ENCODE results near the gene CRACR2B. TPM values are rescaled to one million over a fixed set of nuclear protein-coding genes. Genes with fewer than 3 reads are reported as not detected.
A peak's percentile ranks its signal among the peaks of the same experiment; 100 is the strongest.

CRACR2B gene
- total and polyA plus RNA-seq, 2 of the 13 experiments (the other 11 are each of a cell fraction or from before 2014, with no cell fraction given), result 14.9 to 21.0 TPM

- no peak for TF ChIP-seq ZNF18 (CRISPR knock-in tag; IDR thresholded peaks at IDR 0.05; ENCODE audit: insufficient replicate concordance)
Measured at GRCh38 chr11:802018-802617, 25.6 kb upstream of the CRACR2B start (continued).

- FAIRE-seq, result no peak
- TF ChIP-seq CEBPG (CRISPR knock-in tag; IDR thresholded peaks at IDR 0.05) (no peak), U2AF2 (IDR thresholded peaks at IDR 0.05; ENCODE audit: low read depth, low read length) (no peak), ZBTB20 (CRISPR knock-in tag; IDR thresholded peaks at IDR 0.05; ENCODE audit: borderline replicate concordance, low read depth) (no peak), ZNF232 (CRISPR knock-in tag; IDR thresholded peaks at IDR 0.05; ENCODE audit: borderline replicate concordance) (no peak), ZNF317 (CRISPR knock-in tag; IDR thresholded peaks at IDR 0.05) (no peak), HDAC2 (CRISPR knock-in tag; IDR thresholded peaks at IDR 0.05) (no peak), FOXJ3 (CRISPR knock-in tag; IDR thresholded peaks at IDR 0.05; ENCODE audit: borderline replicate concordance) (no peak), MEIS2 (CRISPR knock-in tag; IDR thresholded peaks at IDR 0.05) (no peak)
- DNase-seq (ENCODE audit: low spot score), result no peak
- Histone ChIP-seq H3K4me2 (ENCODE audit: low read depth, low read length) (peak overlapping the region; percentile 94), H3K4me3 (replicated peaks in 1 of 3; ENCODE audit: insufficient read depth in 1 of 3, low read depth in 2 of 3, low read length in 3 of 3) (peak overlapping the region in 1 of 3 experiments; percentile 80; a peak in 1 of 6 replicates), H3K27ac (ENCODE audit: extremely low read length, insufficient read depth, low read length) (no peak overlapping the region), H3K9ac (ENCODE audit: insufficient read depth, low read depth, low read length) (peak overlapping the region; percentile 79; the same call in 1 of the 2 replicates), H2AFZ (ENCODE audit: low read length) (no peak overlapping the region), H3K9me3 (ENCODE audit: low read length) (no peaks in the 10 kb centered on the region), H3K36me3 (replicated peaks in 1 of 2; ENCODE audit: control insufficient read depth in 1 of 2, insufficient read depth in 2 of 2, low read length in 2 of 2) (peaks cover 7 to 8% of the 10 kb centered on the region in 2 experiments; a peak in 3 of 5 replicates), H3K4me1 (ENCODE audit: insufficient read depth, low read length) (peaks cover 30% of the 10 kb centered on the region), H3K79me2 (ENCODE audit: insufficient read depth, low read length) (peaks cover 18% of the 10 kb centered on the region), H3K27me3 (ENCODE audit: control insufficient read depth in 1 of 2, insufficient read depth in 2 of 2, low read length in 2 of 2) (no peaks in the 10 kb centered on the region), H4K20me1 (ENCODE audit: insufficient read depth, low read length) (no peaks in the 10 kb centered on the region)
- intact Hi-C loops (cut with micrococcal nuclease; ENCODE audit: unreplicated experiment), result no loop called here
- ChIA-PET POLR2A (interaction anchor here (4.6 kb wide), 1 partner anchor 17 kb away, joined by 56 read pairs; the partner anchor contains the start of gene PNPLA2), CTCF (ENCODE audit: low intra/inter-chr PET ratio, low total read pairs) (no interaction called here)
- in situ Hi-C loops (cut with HindIII; ENCODE audit: extremely low pct_ligation_motif_present, low pct_unique_long_range_greater_than_20kb), result no loop called here
- no TSS peak for BruUV-seq (replicated peaks)
- ATAC-seq, result no peak
- 97% methylated on average over 15 of the region's 28 CpGs for WGBS (ENCODE audit: low lambda C conversion rate)
Measured at GRCh38 chr11:802693-803466, 24.8 kb upstream of the CRACR2B start.

Data from HepG2 (cell line).